Stimulated activated effector memory CD8-positive, alpha-beta T cell treated with anti-CD3 and anti-CD28 coated beads, Interleukin-12 subunit alpha, Interleukin-12 subunit beta, amount 100 ng/mL, for 72 hours (primary cell): Measurements from ENCODE around the gene DPP3.
"Not testable (repeated sequence)": the region's sequence is repeated elsewhere in the genome, so short reads cannot be mapped to it uniquely, and the experiment has no call there.

Experiments used
- ATAC-seq: fragments of 150-1000 bp; cut with Tn5 transposase; 2 replicates; pipeline ENCODE4 v1.10.0; 2021
- DNase-seq, 2 donors: peaks; one replicate each; pipeline ENCODE4 v3.0.0; 2021 to 2022; ENCODE audit warnings: low spot score in 2 of 2
- H3K27ac Mint-ChIP-seq: one replicate; pipeline ENCODE4 v1.8.0; 2022; ENCODE audit warnings: mild to moderate bottlenecking, mixed read lengths
- H3K36me3 Mint-ChIP-seq: one replicate; pipeline ENCODE4 v1.8.0; 2022; ENCODE audit warnings: mild to moderate bottlenecking, mixed read lengths
- H3K4me1 Mint-ChIP-seq: one replicate; pipeline ENCODE4 v1.8.0; 2022; ENCODE audit warnings: mixed read lengths
- H3K4me3 Mint-ChIP-seq: one replicate; pipeline ENCODE4 v1.8.0; 2022; ENCODE audit warnings: mild to moderate bottlenecking, mixed read lengths
- H3K9me3 Mint-ChIP-seq: one replicate; pipeline ENCODE4 v1.8.0; 2022; ENCODE audit warnings: mixed read lengths

DPP3 gene

DNA sequence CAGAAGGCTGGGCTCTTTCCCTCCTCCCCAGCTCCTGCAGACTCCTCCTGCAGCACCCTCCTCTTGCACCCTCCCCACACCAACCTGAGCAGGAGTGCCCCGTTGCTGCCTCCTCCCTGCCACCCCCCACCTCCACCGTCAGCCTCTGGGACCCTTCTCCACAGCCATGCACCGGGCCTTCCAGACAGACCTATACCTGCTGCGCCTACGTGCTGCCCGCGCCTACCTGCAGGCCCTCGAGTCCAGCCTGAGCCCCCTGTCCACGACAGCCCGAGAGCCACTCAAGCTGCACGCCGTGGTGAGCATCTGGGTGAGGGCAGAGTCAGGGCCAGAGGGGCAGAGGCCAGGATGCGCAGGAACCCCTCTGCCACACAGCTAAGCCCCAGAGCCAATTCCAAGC is 49.4 kb downstream of the DPP3 start:
- H3K9me3 Mint-ChIP-seq = no peaks in the 10 kb centered on the region
- H3K4me1 Mint-ChIP-seq = peaks cover 20% of the 10 kb centered on the region
- no peak overlapping the region for H3K27ac Mint-ChIP-seq
- peaks cover 41% of the 10 kb centered on the region for H3K36me3 Mint-ChIP-seq
- DNase-seq (no peak), ATAC-seq (peak; percentile 46)
- no peak overlapping the region for H3K4me3 Mint-ChIP-seq

DNA sequence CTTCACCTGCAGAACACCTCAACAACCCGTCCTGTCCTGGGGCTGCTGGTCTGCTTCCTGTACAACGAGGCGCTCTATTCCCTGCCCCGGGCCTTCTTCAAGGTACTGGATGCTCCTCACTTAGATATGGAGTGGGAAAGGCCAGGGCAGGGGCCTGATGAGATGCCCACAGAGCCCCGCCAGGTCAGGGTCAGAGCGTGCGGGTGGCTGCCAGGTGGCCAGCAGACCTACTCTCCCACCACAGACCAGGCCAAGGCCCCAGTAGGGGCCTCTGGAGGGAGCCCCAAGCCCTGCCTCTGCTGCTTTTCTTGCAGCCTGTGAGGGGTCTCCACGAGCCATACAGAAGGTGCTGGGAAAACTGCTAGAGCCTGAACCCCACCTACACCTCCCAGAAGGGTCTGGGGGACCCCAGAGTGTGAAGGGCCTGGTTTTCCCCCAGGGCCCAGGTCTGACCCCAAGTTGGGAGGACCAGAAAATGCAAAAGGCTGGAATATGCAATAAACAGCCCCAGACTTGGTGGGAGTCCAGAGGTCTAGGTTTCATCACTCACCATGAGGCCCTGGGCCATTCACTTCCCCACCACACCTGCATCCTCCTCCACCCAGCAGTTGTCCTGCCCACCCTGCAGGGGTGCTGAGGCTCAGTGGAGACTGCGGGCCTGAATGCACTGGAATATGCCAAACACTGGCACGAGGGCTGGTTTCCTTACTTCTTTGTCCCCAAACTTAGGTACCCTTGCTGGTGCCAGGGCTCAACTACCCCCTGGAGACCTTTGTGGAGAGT is 50.9 kb downstream of the DPP3 start:
- Mint-ChIP-seq H3K4me3 (no peak overlapping the region), H3K9me3 (no peaks in the 10 kb centered on the region), H3K36me3 (peaks cover 50% of the 10 kb centered on the region), H3K4me1 (peaks cover 20% of the 10 kb centered on the region), H3K27ac (no peak overlapping the region)
- DNase-seq (no peak), ATAC-seq (no peak)

DNA sequence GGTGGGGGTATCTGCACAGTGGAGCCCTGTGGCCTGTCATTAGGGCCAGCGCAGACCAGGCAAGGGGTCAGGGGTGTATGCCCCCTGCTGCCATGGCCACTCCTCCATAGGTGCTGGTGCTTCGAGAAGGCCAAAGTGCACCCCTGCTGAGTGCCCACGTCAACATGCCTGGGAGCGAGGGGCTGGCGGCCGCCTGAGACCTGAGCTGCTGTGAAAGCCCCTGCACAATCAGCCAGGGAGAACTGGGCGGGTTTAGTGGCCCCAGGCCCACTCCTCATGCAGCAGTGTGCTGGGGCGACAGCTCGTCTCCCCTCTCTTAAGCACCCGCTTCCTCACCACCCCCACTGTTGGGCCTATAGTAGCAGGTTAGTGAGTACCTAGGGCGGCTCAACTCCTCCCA is 51.6 kb downstream of the DPP3 start:
- Mint-ChIP-seq H3K9me3 (no peaks in the 10 kb centered on the region), H3K4me1 (peaks cover 20% of the 10 kb centered on the region), H3K27ac (peak overlapping the region; percentile 82), H3K36me3 (peaks cover 56% of the 10 kb centered on the region), H3K4me3 (no peak overlapping the region)
- ATAC-seq (no peak), DNase-seq (no peak)

DNA sequence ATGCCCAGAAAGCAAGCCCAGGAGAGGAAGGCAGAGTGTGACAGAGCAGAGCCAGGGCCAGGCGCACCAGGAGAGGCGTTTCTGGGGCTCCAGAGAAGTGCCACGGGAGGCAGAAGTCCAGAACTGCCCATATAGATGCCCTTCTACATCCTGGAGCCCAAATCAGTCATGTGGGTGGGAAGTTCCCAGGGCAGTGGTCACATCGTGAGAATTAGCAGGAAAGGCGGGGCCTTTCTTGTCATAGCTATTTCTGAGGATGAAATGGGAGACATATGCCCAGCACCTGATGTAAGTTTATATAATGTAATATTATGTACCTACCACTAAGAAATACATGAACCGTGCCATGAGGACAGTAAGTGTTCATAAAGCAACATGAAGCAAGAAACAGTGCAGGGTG is 52.5 kb downstream of the DPP3 start:
- Mint-ChIP-seq H3K9me3 (no peaks in the 10 kb centered on the region), H3K36me3 (peaks cover 56% of the 10 kb centered on the region), H3K27ac (peak overlapping the region; percentile 82), H3K4me3 (no peak overlapping the region), H3K4me1 (peaks cover 20% of the 10 kb centered on the region)
- no peak for DNase-seq
- no peak for ATAC-seq

DNA sequence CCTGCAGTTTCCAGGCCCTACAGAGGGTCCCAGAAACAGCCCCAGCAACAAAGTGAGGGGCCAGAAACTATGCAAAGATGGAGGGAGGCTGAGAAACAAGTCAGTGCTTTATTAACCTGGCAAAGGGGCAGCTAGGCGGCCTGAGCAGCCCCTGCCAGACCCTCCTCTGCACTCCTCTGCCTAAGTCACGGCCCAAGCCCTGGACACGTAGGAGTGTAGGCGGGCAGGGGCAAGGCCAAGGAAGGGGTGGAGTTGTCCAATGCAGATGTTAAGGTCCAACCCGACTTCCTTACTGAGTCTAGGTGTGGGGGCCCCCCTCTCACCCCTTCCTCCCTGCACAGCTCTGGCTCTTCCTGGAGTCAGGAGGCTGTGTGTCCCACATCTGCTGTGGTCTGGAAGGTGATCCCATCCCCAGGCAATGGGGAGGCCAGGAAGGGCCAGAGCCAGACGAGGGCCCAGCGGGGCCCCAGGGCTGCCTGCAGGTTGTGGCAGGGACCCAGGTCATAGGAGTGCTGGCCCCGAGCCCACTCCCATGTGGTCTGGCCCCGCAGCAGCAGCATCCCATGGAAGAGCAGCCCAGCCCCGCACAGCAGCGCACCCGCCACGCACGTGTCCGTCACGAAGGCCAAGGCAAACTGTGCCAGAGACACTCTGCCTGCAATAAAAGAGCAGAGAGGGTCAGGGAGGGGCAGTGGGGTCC is 59.1 kb downstream of the DPP3 start:
- H3K36me3 Mint-ChIP-seq = peaks cover 69% of the 10 kb centered on the region
- ATAC-seq (no peak), DNase-seq (no peak)
- no peak overlapping the region for H3K4me3 Mint-ChIP-seq
- peak overlapping the region; percentile 43 for H3K27ac Mint-ChIP-seq
- H3K9me3 Mint-ChIP-seq = no peaks in the 10 kb centered on the region
- peaks cover 31% of the 10 kb centered on the region for H3K4me1 Mint-ChIP-seq

- Mint-ChIP-seq H3K9me3 (no peaks in the 10 kb centered on the region), H3K4me1 (peaks cover 34% of the 10 kb centered on the region), H3K27ac (peak overlapping the region; percentile 32), H3K36me3 (peaks cover 69% of the 10 kb centered on the region), H3K4me3 (no peak overlapping the region)
- ATAC-seq = no peak
- DNase-seq = no peak
Observed at GRCh38 chr11:66539870-66540213, 59.6 kb downstream of the DPP3 start.

DNA sequence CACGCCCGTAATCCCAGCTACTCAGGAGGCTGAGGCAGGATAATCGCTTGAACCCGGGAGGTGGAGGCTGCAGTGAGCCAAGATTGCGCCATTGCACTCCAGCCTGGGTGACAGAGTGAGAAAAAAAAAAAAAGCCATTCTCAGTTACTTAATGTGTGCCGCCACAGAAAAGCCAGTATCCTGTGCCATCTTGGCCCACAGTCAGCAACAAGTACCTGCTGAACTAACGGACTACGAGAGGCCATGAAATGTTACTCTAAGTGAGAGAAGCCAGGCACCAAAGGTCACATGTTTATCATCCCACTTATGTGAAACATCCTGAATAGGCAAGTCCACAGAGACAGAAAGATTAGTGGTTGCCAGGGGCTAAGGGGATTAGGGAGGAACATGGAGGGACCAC is 60.4 kb downstream of the DPP3 start:
- not testable (repeated sequence) for DNase-seq, H3K27ac Mint-ChIP-seq, H3K9me3 Mint-ChIP-seq, ATAC-seq, H3K4me3 Mint-ChIP-seq
- H3K36me3 Mint-ChIP-seq = peaks cover 65% of the 10 kb centered on the region
- H3K4me1 Mint-ChIP-seq = peaks cover 41% of the 10 kb centered on the region

- Mint-ChIP-seq H3K27ac (peak overlapping the region; percentile 90), H3K4me1 (peaks cover 48% of the 10 kb centered on the region), H3K36me3 (peaks cover 52% of the 10 kb centered on the region), H3K4me3 (peak overlapping the region; percentile 82), H3K9me3 (no peaks in the 10 kb centered on the region)
- DNase-seq (no peak), ATAC-seq (no peak)
Observed at GRCh38 chr11:66541892-66542291, 61.7 kb downstream of the DPP3 start.

- Mint-ChIP-seq H3K36me3 (peaks cover 48% of the 10 kb centered on the region), H3K4me3 (peak overlapping the region; percentile 82), H3K27ac (peak overlapping the region; percentile 90), H3K9me3 (no peaks in the 10 kb centered on the region), H3K4me1 (peaks cover 49% of the 10 kb centered on the region)
- no peak for DNase-seq
- ATAC-seq = no peak
Observed at GRCh38 chr11:66542362-66542761, 62.1 kb downstream of the DPP3 start.

DNA sequence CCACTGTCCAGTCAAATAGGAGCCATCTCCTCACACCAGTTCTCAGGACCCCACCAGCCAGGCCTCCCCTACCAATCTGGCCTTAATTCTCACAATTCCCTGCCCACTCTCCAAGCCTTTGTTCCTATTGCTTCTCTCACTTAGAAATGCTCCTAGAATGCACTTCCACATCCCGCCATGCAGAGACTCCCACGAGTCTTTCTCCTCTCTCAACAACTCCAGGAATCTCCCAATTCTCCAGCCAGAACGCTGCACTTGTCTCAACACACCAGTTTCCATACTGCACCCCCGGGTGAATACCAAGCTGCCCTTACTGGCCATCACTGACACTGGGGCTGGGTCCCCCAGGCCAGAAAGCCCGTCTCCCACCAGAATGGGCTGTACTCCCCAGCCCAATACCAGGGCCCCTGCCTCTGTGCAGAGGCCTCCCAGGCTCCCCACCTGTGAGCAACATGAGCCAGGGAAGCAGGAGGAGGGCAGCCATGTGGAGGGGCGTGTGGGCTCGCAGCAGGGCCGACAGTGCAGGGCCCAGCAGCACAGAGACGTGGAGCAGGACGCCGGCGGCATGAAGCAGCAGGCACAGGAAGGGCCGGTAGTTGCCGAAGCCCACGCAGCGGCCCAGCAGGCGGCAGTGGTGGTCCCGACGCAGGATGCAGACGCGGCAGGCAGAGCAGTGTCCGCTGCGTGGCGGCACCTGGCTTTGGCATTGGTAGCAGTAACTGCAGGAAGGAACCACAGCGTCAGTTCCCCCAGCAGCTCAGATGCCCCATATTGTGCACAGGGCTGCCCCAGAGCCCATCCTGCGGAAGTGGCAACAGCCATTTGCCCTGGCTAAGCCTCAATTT is 63.3 kb downstream of the DPP3 start:
- Mint-ChIP-seq H3K4me1 (peaks cover 49% of the 10 kb centered on the region), H3K27ac (peak overlapping the region; percentile 90), H3K36me3 (peaks cover 38% of the 10 kb centered on the region), H3K9me3 (no peaks in the 10 kb centered on the region), H3K4me3 (peak overlapping the region; percentile 82)
- ATAC-seq (peak; percentile 60), DNase-seq (peak; percentile 38 to 79)

DNA sequence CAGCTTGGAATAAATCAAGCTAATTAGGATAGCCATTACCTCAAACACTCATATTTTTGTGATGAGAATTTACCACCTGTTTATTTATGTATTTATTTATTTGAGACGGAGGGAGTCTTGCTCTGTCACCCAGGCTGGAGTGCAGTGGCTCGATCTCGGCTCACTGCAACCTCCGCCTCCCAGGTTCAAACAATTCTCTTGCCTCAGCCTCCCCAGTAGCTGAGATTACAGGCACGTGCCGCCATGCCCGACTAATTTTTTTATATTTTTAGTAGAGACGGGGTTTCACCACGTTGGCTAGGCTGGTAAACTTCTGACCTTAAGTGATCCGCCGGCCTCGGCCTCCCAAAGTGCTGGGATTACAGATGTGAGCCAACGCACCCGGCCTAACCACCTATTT is 64.7 kb downstream of the DPP3 start:
- not testable (repeated sequence) for H3K9me3 Mint-ChIP-seq, ATAC-seq, DNase-seq
- Mint-ChIP-seq H3K27ac (peak overlapping the region; percentile 85), H3K4me3 (peak overlapping the region; percentile 82), H3K4me1 (peaks cover 49% of the 10 kb centered on the region), H3K36me3 (peaks cover 27% of the 10 kb centered on the region)

DNA sequence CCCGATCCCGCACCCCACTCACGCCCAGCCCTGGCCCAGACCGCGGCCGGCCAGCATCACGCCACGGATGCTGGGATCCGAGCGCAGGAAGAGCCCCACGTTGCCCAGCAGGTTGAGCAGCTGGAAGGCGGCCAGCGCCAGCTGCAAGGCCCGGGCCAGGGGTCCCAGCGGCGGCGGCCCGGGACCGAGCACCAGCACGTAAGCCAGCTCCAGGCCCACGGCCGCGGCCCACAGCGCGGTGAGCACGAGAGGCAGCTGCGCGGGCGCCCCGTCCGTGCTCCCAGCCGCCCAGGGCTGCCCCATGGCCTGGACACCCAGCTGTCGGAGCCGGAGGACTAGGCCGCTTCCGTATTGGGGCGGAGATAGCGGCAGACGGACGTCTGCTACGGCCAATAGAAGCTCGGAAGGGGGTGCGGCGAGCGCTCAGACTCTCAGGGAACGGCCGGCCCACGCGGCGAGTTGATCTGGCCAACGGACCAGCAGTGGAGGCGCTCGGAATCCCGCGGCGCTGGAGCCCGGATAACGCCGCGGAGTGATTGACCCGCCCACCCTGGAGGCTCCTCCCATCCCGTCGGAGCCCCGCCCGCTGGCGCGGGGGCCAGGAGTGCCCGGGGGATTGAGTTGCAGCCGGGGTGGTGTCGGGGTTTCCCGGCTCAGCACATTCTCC is 65.6 kb downstream of the DPP3 start, which contains the start of gene ZDHHC24:
Gene ZDHHC24, minus strand, starts transcription at position 348 of the 667 bp plus-strand sequence. Its CDS starts 45 bp downstream, at position 303.
- Mint-ChIP-seq H3K4me3 (peak within 1 kb of the TSS; percentile 82), H3K27ac (peak within 1 kb of the TSS; percentile 85), H3K4me1 (peaks cover 49% of the 10 kb centered on the region), H3K9me3 (no peaks in the 10 kb centered on the region), H3K36me3 (peaks cover 19% of the 10 kb centered on the region)
- DNase-seq (peak; percentile 90 to 97), ATAC-seq (peak; percentile 92)

DNA sequence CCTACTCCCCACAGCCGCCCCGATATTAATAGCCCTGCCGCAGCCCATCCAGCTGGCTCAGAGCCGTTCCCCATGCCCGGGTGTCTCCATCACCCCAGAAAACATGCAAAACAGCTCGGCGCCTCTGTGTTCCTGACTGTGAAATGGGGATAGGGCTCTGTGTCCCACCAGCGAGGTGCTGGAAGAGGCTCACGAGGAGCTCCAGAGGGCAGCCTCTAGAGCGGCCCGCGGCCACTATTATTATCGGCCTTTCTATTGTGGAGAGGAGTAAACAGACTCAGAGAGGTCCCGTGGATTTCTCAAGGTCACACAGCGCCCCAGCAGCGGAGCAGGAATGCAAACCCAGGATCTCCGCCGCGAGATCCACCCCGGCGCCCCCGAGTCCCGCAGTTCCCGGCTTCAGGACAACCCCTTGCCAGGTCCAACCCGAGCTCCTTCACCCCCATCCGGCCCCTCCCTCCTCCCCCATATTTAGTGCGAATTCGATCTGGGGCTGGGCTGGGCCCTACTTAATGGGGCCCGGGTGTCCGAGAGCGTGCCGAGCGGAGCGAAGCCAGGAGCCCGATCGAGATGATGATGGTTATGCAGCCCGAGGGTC is 66.2 kb downstream of the DPP3 start, which contains the start of gene ACTN3:
Gene ACTN3, plus strand, starts transcription at position 536 of the 598 bp plus-strand sequence. Its CDS starts 35 bp downstream, at position 571.
- Mint-ChIP-seq H3K36me3 (peaks cover 12% of the 10 kb centered on the region), H3K9me3 (no peaks in the 10 kb centered on the region), H3K4me3 (peak within 1 kb of the TSS; percentile 82), H3K4me1 (peaks cover 47% of the 10 kb centered on the region), H3K27ac (peak within 1 kb of the TSS; percentile 85)
- ATAC-seq (peak; percentile 3), DNase-seq (no peak)

DNA sequence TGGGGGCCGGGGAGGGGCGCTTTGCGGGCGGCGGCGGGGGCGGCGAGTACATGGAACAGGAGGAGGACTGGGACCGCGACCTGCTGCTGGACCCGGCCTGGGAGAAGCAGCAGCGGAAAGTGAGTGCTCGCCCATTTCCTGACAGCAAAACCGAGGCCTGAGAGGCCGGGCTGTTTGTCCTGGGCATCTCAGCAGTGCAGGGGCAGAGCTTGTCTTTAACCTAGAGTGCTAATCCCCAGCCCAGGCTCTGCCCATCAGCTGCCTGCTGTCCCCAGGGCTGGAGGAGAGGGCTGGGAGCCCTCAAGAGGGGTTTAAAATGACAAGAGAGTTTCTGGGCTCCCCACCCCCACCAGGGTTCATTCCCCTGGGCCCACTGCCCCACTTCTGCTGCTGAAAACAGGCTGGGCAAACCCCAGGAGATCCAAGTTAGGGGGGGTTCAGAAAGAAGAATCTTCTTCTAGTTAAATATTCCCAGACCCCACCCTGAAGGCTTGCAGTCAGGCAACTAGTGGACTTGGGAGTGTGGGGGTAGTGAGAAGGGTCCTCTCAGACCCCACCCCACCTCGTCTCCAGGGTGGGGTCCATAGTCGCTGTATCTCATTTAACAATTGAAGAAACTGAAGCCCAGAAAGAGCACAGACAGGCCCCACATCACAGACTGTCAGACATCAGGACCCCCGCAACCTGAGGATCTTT is 66.9 kb downstream of the DPP3 start:
- ATAC-seq (no peak), DNase-seq (no peak)
- Mint-ChIP-seq H3K27ac (peak overlapping the region; percentile 85), H3K4me3 (peak overlapping the region; percentile 82), H3K4me1 (peaks cover 40% of the 10 kb centered on the region), H3K9me3 (no peaks in the 10 kb centered on the region), H3K36me3 (peaks cover 6% of the 10 kb centered on the region)
